NCI-H1105 treated with DMSO at 0.1 percent for 48 hours (cell line): ENCODE data around the gene LOXL4.

Source experiments
- DNase-seq: peaks from one replicate; lab custom pipeline; 2025; lab: John Stamatoyannopoulos, UW

The LOXL4 gene

DNA sequence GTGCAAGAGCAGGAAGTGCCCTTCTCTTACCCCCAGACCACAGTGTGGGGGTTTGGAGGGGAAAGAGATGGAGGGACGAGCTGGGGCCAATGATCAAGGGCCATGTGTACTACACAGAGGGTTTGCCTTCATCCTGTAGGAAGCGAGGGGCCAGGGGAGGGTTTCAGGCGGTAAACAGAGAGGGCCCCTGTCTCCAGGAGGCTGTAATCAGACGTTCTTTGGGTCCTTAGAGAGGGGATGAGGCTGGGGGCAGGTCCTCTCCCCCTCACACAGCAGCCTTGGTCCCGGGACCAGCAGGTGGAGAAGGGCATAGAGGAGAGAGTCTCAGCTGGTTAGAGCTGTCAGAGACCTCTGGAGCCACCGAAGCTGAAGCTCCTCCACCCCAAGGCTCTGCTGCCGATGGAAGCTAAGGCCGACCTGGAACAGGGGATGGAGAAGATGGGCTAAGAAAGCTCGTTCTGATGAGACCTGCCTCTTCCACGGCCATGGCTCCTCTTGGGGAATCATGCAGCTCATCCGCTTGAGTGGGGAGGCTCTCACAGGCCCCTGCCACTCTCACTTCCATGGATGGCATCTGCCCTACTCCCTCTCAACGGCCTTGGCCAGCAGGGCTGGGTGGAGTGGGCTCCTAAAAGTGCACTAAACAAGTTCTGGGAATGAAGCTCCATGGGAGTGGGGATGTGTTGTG is 3.5 kb downstream of the LOXL4 start:
- DNase-seq = no peak

- DNase-seq = no peak
Observed at GRCh38 chr10:98263088-98263487, 4.9 kb downstream of the LOXL4 start.

DNA sequence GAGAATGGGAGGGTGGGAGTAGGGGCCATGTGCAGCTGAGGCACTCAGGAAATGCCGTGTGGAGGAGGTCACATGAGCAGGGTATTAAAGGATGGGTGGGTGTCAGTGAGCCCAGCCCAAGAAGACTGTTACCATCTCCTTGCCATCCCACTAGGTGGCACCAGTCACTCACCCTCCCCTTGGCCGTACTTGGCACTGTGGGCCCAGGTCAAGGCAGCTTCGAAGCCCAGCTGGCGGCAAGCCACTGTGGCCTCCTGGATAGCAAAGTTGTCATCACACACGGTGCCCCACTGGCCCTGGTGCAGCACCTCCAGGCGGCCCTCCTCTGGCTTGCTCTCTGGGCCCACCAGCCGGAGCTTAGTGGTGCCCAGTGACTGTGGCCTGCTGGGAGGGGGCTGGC is 5.4 kb downstream of the LOXL4 start:
- no peak for DNase-seq

DNA sequence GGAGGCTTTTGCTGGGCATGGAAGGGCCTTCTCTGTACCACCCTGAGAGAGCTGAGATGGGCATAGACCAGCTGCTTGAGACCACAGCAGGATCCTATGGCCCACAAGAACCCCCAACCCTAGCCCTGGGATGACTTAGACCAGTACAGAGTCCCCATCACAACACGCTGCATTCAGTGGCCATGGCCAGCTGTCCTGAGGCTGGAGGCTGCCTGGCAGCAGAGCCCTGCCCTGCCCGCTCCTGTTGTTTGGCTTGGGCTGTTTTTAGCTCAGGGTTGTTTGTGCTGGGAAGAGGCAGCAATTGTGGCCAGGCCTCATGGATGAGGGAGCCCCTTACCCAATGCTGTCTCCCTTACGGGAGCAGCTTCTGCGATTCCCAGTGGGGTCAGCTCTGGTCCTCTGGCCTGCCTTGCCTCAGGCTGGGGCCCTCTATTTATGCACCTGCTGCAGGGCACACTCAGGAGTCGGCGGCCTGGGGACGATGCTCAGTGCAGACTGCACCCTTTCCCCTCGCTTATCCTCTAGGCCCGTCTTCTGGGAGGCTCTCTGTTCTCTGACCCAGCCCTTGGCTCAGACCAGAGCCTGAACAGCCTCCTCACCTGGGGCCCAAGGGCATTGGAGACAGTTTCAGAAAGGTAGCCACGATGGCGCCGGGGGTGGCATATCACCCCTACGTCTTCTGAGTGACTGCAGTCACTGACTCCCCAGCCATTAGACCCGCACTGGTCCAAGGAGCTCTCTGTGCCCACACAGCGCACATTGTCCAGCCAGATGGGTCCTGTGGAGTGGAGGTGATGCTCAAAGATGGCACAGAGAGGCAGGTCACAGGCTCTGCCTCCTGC is 6.3 kb downstream of the LOXL4 start:
- no peak for DNase-seq

GRCh38 chr10:98260752-98261151 is 7.2 kb downstream of the LOXL4 start:
- DNase-seq = no peak

DNA sequence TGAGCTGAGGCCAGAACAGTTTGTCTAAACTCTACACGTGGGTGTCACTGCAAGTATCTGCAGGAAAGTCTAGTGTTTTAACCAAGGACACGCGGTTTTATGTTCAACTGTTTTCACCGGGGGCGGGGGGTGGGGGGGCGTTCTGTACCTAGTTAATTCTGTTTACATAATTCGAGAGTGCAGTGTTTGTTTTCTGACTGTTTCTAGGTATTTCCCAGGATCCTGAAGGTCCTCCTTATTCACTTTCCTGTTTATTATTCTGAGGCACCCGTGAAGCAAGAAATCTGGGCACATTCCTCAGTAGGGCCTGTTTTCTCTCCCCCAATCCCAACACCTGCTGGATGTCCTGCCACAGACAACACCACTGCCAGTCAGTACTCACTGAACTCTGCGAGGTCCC is 7.6 kb downstream of the LOXL4 start:
- no peak for DNase-seq

- DNase-seq = no peak
Observed at GRCh38 chr10:98259606-98260315, 8.2 kb downstream of the LOXL4 start.

DNA sequence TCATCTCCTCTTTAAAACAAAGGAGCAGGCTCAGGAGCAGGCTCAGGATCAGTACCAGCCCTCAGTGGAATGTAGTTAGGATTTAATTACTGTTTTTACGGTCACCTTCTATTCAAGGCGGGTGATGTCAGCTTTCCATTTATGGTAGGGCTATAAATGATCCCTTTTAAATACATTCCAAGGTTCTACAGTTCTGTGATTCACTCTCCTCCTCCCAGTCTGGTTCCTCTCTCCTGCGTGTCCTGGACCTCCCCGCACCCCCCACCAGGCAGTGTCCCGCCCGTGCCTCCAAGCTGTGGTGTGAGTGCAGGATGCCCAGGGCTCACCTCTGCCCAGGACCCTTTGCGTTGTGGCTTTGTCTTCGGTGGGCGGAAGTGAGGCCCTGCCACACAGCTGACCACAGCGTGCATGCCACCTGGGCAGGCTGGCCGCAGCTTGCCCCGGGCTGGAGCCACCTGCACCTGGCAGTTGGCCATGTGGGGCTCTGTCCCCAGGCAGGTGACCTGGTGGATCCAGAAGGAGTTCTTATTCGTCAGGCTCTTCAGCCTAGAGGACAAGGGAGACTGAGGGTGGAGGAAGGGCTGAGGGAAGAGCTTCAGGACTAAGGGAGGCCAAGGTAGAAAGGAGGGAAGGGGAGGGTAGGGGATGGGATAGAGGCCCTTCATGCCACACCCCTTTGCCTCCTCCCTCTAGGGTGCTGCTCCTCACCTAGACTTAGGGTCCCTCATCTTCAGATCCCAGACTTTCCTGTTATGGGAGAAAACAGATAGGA is 9.1 kb downstream of the LOXL4 start:
- DNase-seq = no peak

GRCh38 chr10:98257961-98258360 is 10.0 kb downstream of the LOXL4 start:
- no peak for DNase-seq

GRCh38 chr10:98257198-98257597 is 10.8 kb downstream of the LOXL4 start:
- DNase-seq = no peak

- DNase-seq = no peak
Observed at GRCh38 chr10:98256692-98257091, 11.3 kb downstream of the LOXL4 start.

DNA sequence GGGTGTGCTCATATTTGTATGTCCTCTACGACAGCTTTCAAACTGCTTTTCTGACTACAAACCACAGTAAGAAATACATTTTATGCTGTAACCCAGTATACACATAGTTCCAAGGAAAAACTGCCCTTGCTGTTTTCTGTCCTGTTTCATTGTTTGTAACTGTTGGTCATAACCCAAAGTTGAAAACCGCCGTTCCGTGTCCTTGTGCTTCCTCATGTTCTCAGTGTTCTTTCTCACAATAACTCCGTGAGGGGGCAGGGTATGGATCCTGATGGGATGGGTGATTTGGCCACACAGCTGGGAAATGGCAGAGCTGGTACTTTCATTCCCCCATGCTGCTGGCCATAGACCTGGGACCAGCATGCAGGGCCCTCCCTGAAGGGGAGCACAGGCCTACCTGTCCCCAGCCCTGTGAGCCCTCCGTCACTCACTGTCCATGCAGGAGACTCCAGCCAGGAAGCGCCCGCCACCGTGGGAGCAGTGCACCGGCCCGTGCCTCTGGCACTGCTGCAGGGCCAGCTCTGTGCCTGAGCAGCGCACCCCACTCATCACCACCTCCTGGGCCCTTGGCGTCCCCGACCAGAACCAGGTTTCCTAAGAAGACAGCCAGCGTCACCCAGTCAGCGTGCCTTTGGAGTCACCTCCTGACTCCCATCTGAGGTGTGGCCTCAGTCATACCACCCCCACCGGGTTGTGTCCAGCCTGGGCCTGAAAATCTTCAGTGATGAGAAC is 12.7 kb downstream of the LOXL4 start:
- no peak for DNase-seq

DNA sequence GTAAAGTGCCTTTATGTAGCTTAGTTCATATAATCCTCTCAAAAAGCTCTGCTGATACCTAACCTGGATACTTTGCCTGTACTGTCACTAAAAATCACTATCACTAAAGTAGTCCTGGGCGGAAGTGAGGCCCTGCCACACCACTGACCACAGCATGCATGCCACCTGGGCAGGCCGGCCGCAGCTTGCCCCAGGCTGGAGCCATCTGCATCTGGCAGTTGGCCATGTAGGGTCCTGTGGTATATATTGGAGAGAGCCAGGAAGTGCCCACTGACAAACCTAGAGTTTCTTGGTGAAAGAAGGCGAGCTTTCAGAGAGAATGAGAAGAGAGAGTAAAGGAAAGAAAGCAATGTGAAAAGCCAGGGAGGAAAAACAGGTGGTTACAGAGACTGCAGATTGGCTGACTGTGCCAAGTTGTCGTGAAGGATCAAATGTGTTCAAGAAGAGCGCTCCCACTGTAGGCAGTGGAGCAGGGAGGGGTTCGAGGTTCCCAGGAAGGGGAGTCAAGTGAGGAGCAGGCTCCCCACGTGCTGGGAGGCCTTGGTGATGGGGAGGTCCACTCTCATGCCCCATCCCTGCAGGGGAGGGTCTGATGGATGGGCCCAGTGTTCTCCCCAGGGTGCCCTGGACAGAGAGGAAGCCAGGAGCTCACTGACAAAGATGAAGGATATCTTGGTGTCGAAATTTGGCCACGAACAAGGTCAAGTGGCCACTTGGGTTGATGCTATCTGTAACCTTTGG is 13.6 kb downstream of the LOXL4 start:
- no peak for DNase-seq

DNA sequence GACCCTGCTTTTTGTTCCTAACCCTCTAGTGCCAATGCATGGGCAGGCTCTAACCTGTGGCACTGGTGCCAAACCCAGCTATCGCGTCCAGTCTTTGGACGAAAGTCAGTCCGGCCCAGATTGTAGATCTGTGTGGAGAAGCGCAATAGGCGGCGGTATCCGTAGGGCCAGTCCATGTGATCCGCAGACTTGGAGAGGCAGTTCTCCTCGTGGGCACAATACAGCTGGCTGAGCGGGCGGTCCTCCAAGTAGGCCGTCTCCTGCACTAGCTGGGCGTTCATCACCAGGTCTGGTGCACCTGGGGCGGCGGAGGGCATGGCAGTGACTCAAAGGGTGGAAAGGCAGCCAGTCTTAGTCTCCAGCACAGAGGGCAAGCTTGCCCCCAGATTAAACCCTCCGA is 14.5 kb downstream of the LOXL4 start:
- DNase-seq = no peak

- DNase-seq = no peak
Observed at GRCh38 chr10:98252464-98252863, 15.5 kb downstream of the LOXL4 start.

GRCh38 chr10:98251399-98251798 is 16.6 kb downstream of the LOXL4 start:
- DNase-seq = no peak

GRCh38 chr10:98249134-98249533 is 18.9 kb downstream of the LOXL4 start:
- no peak for DNase-seq

- DNase-seq = no peak
Observed at GRCh38 chr10:98248018-98248417, 20.0 kb downstream of the LOXL4 start.

DNA sequence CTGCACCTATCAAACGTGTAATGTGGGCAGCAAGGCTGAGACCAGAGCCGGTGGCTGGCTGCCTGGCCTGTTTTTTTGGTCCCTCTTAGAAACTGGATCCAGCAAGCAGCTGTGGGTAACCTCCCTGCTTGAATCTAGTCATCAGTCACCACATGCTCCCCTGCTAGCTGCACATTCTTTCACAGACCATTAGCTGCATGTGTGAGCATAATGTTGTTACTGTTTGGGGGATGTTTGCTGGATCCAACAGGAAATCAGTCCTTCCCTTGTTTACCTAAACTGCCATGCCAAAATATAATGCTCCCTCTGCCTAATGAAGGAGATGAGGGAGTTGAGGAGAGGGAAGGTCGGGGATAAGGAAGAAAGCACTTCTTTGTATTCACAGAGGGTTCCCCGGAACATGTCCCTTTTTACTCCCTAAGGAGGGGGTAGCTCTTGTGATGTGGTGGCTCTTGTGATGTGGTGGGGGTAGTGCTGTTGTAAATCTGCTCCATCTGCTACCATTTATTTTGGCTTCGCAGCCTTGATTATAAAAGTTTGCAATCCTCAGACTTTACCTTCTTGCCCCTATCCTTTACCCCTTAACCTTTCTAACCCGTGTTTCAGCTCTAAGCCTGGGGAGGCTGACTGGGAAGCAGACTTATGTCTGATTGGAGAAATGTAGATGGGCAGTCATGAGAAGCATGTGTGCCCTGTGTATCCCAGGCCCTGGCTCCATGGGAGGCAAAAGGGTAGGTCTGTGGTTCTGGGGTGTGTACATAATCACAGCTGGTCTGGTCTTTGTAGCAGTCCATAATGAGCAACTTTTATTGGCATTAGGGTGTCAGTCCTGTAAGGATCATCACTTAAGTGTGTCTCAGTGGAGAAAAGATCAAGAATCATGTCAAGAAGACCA is 20.8 kb downstream of the LOXL4 start:
- no peak for DNase-seq

GRCh38 chr10:98244586-98244985 is 23.4 kb downstream of the LOXL4 start:
- no peak for DNase-seq
